Trophoblast cell (in vitro differentiated cells and primary cell): ENCODE results near the gene IFITM5.
"Not testable (repeated sequence)": the region's sequence is repeated elsewhere in the genome, so short reads cannot be mapped to it uniquely, and the experiment has no call there.

Experiments used
- DNase-seq, 2 donors: peaks; one replicate each; pipeline ENCODE4 v3.0.0-alpha.2; 2016
- H2AFZ ChIP-seq: 2 replicates; pipeline ENCODE4 v1.6.1; 2013; ENCODE audit warnings: low read length, moderate library complexity, mild to moderate bottlenecking; ENCODE audit not compliant: insufficient read depth, poor library complexity
- H2AK5ac ChIP-seq: 2 replicates; pipeline ENCODE4 v1.6.1; 2013; ENCODE audit warnings: mild to moderate bottlenecking, low read length
- H2BK120ac ChIP-seq: 2 replicates; pipeline ENCODE4 v1.6.1; 2013; ENCODE audit warnings: low read length, mild to moderate bottlenecking, moderate library complexity; ENCODE audit not compliant: insufficient read depth, poor library complexity
- H2BK12ac ChIP-seq: 2 replicates; pipeline ENCODE4 v1.6.1; 2013; ENCODE audit warnings: mild to moderate bottlenecking, low read length, moderate library complexity
- H2BK5ac ChIP-seq: 2 replicates; pipeline ENCODE4 v1.6.1; 2013; ENCODE audit warnings: low read length, low read depth, moderate library complexity, mild to moderate bottlenecking; ENCODE audit not compliant: poor library complexity
- H3K14ac ChIP-seq: 2 replicates; pipeline ENCODE4 v1.6.1; 2013; ENCODE audit warnings: mild to moderate bottlenecking, low read length
- H3K18ac ChIP-seq: 2 replicates; pipeline ENCODE4 v1.6.1; 2013; ENCODE audit warnings: mild to moderate bottlenecking, low read length
- H3K23ac ChIP-seq: 2 replicates; pipeline ENCODE4 v1.6.1; 2013; ENCODE audit warnings: low read length
- H3K27ac ChIP-seq: 2 replicates; pipeline ENCODE4 v1.5.1; 2013; ENCODE audit warnings: low read depth, mild to moderate bottlenecking, inconsistent platforms, low read length, moderate library complexity
- H3K27me3 ChIP-seq: 2 replicates; pipeline ENCODE4 v1.6.1; 2013; ENCODE audit warnings: inconsistent platforms, mild to moderate bottlenecking, low read length, moderate library complexity; ENCODE audit not compliant: insufficient read depth
- H3K36me3 ChIP-seq, 2 experiments: 1 replicate in 1 of 2; 2 replicates in 1 of 2; pipeline ENCODE4 v1.6.1; 2013; ENCODE audit warnings: low read length in 2 of 2, mild to moderate bottlenecking in 2 of 2, moderate library complexity in 1 of 2; ENCODE audit not compliant: insufficient read depth in 2 of 2, control insufficient read depth in 1 of 2
- H3K4ac ChIP-seq: 2 replicates; pipeline ENCODE4 v1.6.1; 2013; ENCODE audit warnings: low read depth, mild to moderate bottlenecking, low read length, moderate library complexity
- H3K4me1 ChIP-seq, 2 experiments: 1 replicate in 1 of 2; 2 replicates in 1 of 2; pipeline ENCODE4 v1.6.1; 2013; ENCODE audit warnings: low read length in 2 of 2, mild to moderate bottlenecking in 2 of 2, moderate library complexity in 1 of 2; ENCODE audit not compliant: insufficient read depth in 2 of 2, control insufficient read depth in 1 of 2
- H3K4me2 ChIP-seq: 2 replicates; pipeline ENCODE4 v1.6.1; 2013; ENCODE audit warnings: inconsistent platforms, mild to moderate bottlenecking, low read length, moderate library complexity
- H3K4me3 ChIP-seq: 2 replicates; pipeline ENCODE4 v1.5.1; 2013; ENCODE audit warnings: mild to moderate bottlenecking, low read depth, low read length, inconsistent platforms
- H3K79me1 ChIP-seq: one replicate; pipeline ENCODE4 v1.6.1; 2013; ENCODE audit warnings: low read length
- H3K79me2 ChIP-seq: 2 replicates; pipeline ENCODE4 v1.6.1; 2013; ENCODE audit warnings: low read length, mild to moderate bottlenecking; ENCODE audit not compliant: control insufficient read depth, insufficient read depth, poor library complexity
- H3K9ac ChIP-seq: 2 replicates; pipeline ENCODE4 v1.6.1; 2013; ENCODE audit warnings: mild to moderate bottlenecking, low read length
- H3K9me3 ChIP-seq: 2 replicates; pipeline ENCODE4 v1.6.1; 2013; ENCODE audit warnings: low read depth, mild to moderate bottlenecking, control low read depth, inconsistent platforms, low read length; ENCODE audit not compliant: insufficient read depth
- H4K12ac ChIP-seq: 2 replicates; pipeline ENCODE4 v1.6.1; 2013; ENCODE audit warnings: low read depth, mild to moderate bottlenecking, low read length, moderate library complexity
- H4K8ac ChIP-seq: 2 replicates; pipeline ENCODE4 v1.6.1; 2013; ENCODE audit warnings: low read depth, mild to moderate bottlenecking, low read length, moderate library complexity
- H4K91ac ChIP-seq: one replicate; pipeline ENCODE4 v1.6.1; 2013; ENCODE audit warnings: low read depth, mild to moderate bottlenecking, low read length, moderate library complexity
- WGBS: extraction: QIAGEN DNeasy Blood & Tissue Kit; methylation state at CpG from one replicate; pipeline ENCODE4 v1.1.7; 2013; ENCODE audit warnings: missing lambda C conversion rate; ENCODE audit not compliant: insufficient read length, insufficient coverage; ENCODE audit errors: extremely low coverage; 5-methylcytosine and 5-hydroxymethylcytosine counted together

IFITM5 gene

DNA sequence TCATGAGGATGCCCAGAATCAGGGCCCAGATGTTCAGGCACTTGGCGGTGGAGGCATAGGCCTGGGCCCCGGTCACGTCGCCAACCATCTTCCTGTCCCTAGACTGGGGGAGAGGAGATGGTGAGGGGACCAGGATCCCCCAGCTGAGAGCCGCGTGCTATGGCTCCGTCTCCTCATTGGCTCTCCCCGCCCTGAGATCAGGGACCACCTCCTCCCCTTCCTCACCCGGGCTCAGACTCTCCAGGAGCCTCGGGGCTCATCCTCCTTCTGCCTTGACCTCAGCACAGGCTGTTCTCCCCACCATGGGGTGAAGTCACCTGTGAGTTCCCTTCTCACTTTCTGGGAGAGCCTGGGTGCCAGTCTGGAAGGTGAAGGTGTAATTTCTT is 20.6 kb upstream of the IFITM5 start:
- not testable (repeated sequence) for H3K79me2 ChIP-seq, H3K79me1 ChIP-seq, H2BK5ac ChIP-seq, H3K27me3 ChIP-seq, H3K27ac ChIP-seq, H3K23ac ChIP-seq, H2AK5ac ChIP-seq, H3K9me3 ChIP-seq, H2BK120ac ChIP-seq, H2AFZ ChIP-seq, H3K4me3 ChIP-seq, H3K36me3 ChIP-seq, H3K4ac ChIP-seq, H4K91ac ChIP-seq, DNase-seq, H3K14ac ChIP-seq, H4K12ac ChIP-seq, H2BK12ac ChIP-seq, H3K18ac ChIP-seq, H3K9ac ChIP-seq, H3K4me2 ChIP-seq, H4K8ac ChIP-seq
- WGBS = no CpG with 5 or more reads among the region's 10 CpGs
- peaks cover 10 to 12% of the 10 kb centered on the region in 2 experiments for H3K4me1 ChIP-seq

DNA sequence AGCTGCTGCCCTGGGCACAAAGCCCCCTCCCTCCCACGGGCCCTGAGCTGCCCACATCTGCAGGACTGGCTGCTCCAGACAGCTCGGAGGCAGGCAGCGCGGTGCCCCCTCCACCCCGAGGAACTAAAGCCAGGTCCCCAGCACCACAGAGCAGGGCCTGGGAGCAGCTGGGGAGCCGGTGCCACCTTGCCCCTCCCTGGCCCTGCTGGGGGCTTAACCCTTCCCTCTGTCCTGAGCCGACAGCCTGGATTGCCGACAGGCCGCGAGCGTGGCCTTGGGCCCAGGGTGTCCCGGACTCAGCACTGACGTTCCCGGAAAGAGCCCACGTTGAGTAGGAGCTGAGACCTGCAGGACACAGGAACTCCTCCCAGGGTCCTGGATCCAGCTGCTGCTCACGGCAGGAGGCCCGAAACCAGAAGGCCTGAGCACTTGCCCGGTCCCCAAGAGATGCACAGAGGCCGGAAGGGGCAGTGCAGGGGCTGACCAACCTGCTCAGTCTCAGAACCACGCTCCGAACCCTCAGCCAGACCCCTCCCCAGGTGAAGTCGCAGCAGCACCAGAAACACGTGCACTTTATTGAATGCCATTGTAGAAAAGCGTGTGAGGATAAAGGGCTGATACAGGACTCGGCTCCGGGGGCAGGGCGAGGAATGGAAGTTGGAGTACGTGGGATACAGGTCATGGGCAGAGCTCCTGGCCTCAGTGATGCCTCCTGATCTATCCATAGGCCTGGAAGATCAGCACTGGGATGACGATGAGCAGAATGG is 20.0 kb upstream of the IFITM5 start:
- not testable (repeated sequence) for H3K27ac ChIP-seq, H3K9ac ChIP-seq, H2BK5ac ChIP-seq, H3K4me3 ChIP-seq, H3K79me2 ChIP-seq, H3K27me3 ChIP-seq, H3K79me1 ChIP-seq, H4K12ac ChIP-seq, H3K23ac ChIP-seq, DNase-seq, H3K9me3 ChIP-seq, H2AFZ ChIP-seq, H3K36me3 ChIP-seq
- Histone ChIP-seq H2BK12ac (peak overlapping the region; percentile 51), H4K91ac (peak overlapping the region; percentile 66), H2AK5ac (peak overlapping the region; percentile 89), H2BK120ac (peak overlapping the region; percentile 62), H4K8ac (peak overlapping the region; percentile 43), H3K4ac (peak overlapping the region; percentile 87), H3K4me2 (peak overlapping the region; percentile 69), H3K18ac (peak overlapping the region; percentile 78), H3K14ac (peak overlapping the region; percentile 42), H3K4me1 (peaks cover 12% of the 10 kb centered on the region in 2 experiments)
- WGBS = no CpG with 5 or more reads among the region's 29 CpGs

DNA sequence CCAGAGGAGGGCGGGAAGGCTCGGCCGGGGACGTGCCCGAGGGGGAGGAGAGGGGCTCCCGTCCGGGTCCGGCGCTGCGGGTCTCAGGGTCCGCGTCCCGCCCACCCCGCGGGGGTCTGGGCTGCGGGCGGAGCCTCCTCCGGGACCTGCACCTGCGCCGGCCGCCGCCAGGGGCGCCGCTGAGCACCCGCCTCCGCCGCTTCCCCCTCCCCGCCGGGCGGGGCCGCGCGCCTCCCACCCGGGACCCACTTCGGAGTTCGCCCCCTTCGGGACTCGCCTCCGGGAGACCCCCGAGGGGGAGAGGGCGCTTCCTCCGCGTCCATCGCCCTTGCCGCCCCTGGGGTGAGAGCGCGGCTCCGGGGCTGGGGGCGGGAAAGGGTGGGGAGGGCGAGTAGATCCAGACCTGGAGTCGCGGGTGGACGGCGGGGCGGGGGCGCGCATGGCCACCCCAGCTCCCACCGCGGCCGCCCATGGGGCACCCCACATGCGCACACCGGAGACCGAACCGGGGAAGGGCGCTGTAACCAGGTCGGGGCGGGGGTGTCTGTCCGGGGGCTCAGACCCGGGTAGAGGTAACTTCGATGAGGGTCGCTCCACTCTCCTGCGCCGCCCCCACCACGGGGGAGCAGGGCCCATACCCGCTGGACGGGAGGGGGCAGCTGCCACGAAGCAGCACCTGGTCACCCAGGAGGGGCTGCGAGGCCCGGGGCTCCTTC is 19.2 kb upstream of the IFITM5 start:
- not testable (repeated sequence) for DNase-seq, H3K23ac ChIP-seq, H2AK5ac ChIP-seq, H3K4me3 ChIP-seq, H3K27me3 ChIP-seq, H3K4ac ChIP-seq, H2BK12ac ChIP-seq, H3K18ac ChIP-seq, H3K36me3 ChIP-seq, H3K9me3 ChIP-seq, H2BK5ac ChIP-seq, H3K79me2 ChIP-seq, H3K27ac ChIP-seq, H2AFZ ChIP-seq, H3K9ac ChIP-seq, H4K12ac ChIP-seq
- Histone ChIP-seq H3K14ac (peak overlapping the region; percentile 42), H3K4me1 (peaks cover 14 to 15% of the 10 kb centered on the region in 2 experiments), H3K79me1 (peaks cover 11% of the 10 kb centered on the region), H4K8ac (peak overlapping the region; percentile 32), H4K91ac (peak overlapping the region; percentile 66), H3K4me2 (peak overlapping the region; percentile 69), H2BK120ac (peak overlapping the region; percentile 56)
- WGBS = no CpG with 5 or more reads among the region's 79 CpGs

DNA sequence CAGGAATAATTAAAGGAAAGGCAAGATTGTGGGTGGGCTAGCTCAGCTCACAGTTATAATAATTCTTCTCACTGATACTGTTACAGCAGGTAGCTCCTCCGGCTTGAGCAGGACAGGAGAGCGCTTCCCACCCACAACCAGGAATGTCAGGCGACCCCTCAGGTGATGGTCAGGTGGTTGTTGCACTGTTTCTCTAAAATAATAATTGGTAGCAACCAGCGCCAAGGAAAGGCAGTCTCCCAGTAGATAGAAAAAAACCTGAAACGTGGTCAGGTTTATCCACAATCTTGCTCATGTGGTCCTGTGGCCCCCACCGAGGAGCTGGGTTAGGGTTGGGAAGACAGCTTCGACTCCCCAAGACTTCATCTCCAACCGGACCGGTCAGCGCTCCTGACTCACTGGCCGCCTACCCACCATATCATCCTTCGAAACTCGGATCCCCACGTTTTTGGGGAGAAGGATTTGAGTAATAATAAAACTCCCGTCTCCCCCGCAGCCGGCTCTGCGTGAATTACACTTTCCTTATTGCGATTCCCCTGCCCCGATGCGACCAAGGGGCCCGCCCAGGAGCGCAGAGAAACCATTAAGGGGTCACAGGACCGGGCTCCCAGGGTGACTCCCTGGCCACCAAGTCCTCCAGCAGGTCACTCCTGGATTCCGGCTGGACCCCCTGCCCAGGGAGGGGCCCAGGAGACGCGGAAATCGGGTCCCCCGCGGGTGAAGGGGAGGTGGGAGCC is 18.5 kb upstream of the IFITM5 start:
- H3K79me1 ChIP-seq = peaks cover 14% of the 10 kb centered on the region
- H3K36me3 ChIP-seq, H3K79me2 ChIP-seq, H3K9me3 ChIP-seq, H2AK5ac ChIP-seq, H4K8ac ChIP-seq, H3K27me3 ChIP-seq, H3K4me3 ChIP-seq, H4K91ac ChIP-seq, H3K9ac ChIP-seq, H2AFZ ChIP-seq, DNase-seq, H2BK12ac ChIP-seq, H2BK120ac ChIP-seq, H4K12ac ChIP-seq, H2BK5ac ChIP-seq, H3K14ac ChIP-seq, H3K27ac ChIP-seq, H3K4me2 ChIP-seq, H3K23ac ChIP-seq, H3K18ac ChIP-seq, H3K4ac ChIP-seq: not testable (repeated sequence)
- no CpG with 5 or more reads among the region's 30 CpGs for WGBS
- peaks cover 19% of the 10 kb centered on the region in 2 experiments for H3K4me1 ChIP-seq
